Measurements from ENCODE around the gene KIAA1671. TPM values are rescaled to one million over a fixed set of nuclear protein-coding genes. Genes with fewer than 3 reads are reported as not detected.

The KIAA1671 gene
- total RNA-seq, 1 experiment from 2014 or later: 12.8 TPM

DNA sequence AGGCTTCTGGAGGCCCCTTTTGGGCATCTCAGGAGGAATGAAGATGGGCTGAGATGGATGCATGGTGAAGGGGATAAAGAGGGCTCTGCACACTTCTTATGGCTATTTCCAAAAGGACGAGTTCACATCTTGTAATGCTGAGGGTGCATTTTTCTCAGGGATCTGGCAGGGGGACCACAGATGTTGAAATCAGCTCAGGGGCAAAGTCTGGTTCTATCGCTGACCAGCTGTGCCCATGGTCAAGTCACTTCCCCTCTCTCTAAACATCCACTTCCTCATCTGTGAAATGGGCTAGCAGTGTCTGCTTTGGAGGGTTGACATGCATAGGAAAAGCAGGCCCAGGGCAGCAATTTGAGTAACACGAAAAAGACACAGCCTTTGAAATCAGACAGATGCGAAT is 32.5 kb upstream of the KIAA1671 start:
- H3K4me1 ChIP-seq (ENCODE audit: insufficient read depth, low read length, poor library complexity, severe bottlenecking): no peaks in the 10 kb centered on the region
- no peak overlapping the region for H3K27ac ChIP-seq (ENCODE audit: low read depth, low read length, poor library complexity, severe bottlenecking)
- ChIA-PET CTCF (no interaction called here), POLR2A (ENCODE audit: low non-redundant PET) (no interaction called here)
- no peak overlapping the region for H3K4me3 ChIP-seq (ENCODE audit: low read depth, low read length, poor library complexity, severe bottlenecking)
- intact Hi-C loops (cut with micrococcal nuclease; ENCODE audit: unreplicated experiment): no loop called here
- no peaks in the 10 kb centered on the region for H3K27me3 ChIP-seq (replicated peaks; ENCODE audit: insufficient read depth, low read depth, low read length, poor library complexity)
- TF ChIP-seq EZH2 (IDR thresholded peaks at IDR 0.05; ENCODE audit: borderline replicate concordance, low read depth, low read length, poor library complexity, severe bottlenecking): no peak
- TF ChIP-seq, protein P1, sequence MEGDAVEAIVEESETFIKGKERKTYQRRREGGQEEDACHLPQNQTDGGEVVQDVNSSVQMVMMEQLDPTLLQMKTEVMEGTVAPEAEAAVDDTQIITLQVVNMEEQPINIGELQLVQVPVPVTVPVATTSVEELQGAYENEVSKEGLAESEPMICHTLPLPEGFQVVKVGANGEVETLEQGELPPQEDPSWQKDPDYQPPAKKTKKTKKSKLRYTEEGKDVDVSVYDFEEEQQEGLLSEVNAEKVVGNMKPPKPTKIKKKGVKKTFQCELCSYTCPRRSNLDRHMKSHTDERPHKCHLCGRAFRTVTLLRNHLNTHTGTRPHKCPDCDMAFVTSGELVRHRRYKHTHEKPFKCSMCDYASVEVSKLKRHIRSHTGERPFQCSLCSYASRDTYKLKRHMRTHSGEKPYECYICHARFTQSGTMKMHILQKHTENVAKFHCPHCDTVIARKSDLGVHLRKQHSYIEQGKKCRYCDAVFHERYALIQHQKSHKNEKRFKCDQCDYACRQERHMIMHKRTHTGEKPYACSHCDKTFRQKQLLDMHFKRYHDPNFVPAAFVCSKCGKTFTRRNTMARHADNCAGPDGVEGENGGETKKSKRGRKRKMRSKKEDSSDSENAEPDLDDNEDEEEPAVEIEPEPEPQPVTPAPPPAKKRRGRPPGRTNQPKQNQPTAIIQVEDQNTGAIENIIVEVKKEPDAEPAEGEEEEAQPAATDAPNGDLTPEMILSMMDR (conservative IDR thresholded peaks at IDR 0.05; ENCODE audit: low read depth, low read length): no peak
- BruUV-seq (replicated peaks): no TSS peak
- no peak for DNase-seq (ENCODE audit: low spot score)
- no peaks in the 10 kb centered on the region for H3K36me3 ChIP-seq (ENCODE audit: insufficient read depth, low read length, poor library complexity, severe bottlenecking)
- H3K9me3 ChIP-seq (ENCODE audit: low read depth, low read length, poor library complexity, severe bottlenecking): no peaks in the 10 kb centered on the region

DNA sequence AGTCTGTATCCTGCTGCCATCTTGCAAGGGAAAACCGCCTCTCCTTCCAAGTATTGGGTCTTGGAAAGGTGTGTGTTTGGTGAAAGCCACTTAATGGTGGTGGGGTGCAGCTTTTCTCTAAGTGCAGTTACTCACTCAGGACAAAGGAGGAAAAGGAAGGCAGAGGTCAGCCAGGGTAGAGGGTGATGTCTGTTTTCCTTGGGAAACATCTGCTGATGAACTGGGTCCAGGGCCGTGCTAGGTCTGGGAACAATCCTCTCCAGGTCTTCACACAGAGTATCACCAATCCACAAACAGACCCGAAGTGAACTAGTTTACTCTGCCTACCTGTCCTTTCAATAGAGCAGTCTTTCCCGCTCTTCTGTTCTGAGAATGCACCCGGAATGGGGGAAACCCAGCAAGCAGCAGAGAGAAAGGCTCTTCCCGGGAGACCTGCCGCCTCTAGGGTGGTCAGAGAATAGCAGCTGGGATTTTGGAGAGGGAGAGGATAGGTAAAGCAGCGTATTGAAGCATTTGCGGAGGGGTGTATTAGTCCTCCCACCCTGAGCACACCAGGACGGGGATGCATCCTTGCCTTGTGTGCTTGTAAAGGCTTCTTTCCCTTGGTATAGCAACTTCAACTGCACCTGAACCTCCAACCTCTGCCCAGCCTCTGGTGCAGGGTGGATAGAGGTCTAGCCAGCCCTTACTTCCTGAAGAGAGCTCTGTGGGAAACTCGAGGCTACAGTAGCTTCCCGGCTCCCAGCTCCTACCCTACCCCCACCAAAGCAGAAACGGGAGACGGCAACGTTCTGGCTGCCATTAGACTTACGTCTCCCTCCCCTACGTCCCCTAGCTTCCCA is 26.7 kb upstream of the KIAA1671 start:
- Histone ChIP-seq H3K27me3 (replicated peaks; ENCODE audit: insufficient read depth, low read depth, low read length, poor library complexity) (no peaks in the 10 kb centered on the region), H3K9me3 (ENCODE audit: low read depth, low read length, poor library complexity, severe bottlenecking) (no peaks in the 10 kb centered on the region), H3K36me3 (ENCODE audit: insufficient read depth, low read length, poor library complexity, severe bottlenecking) (no peaks in the 10 kb centered on the region), H3K4me1 (ENCODE audit: insufficient read depth, low read length, poor library complexity, severe bottlenecking) (no peaks in the 10 kb centered on the region), H3K27ac (ENCODE audit: low read depth, low read length, poor library complexity, severe bottlenecking) (no peak overlapping the region), H3K4me3 (ENCODE audit: low read depth, low read length, poor library complexity, severe bottlenecking) (no peak overlapping the region)
- ChIA-PET POLR2A (ENCODE audit: low non-redundant PET) (no interaction called here), CTCF (interaction anchor here (0.6 kb wide), 1 partner anchor 33 kb away, joined by 5 read pairs; no protein-coding TSS in a partner anchor)
- TF ChIP-seq, protein P1 (conservative IDR thresholded peaks at IDR 0.05; ENCODE audit: low read depth, low read length): no peak
- no peak for TF ChIP-seq EZH2 (IDR thresholded peaks at IDR 0.05; ENCODE audit: borderline replicate concordance, low read depth, low read length, poor library complexity, severe bottlenecking)
- intact Hi-C loops (cut with micrococcal nuclease; ENCODE audit: unreplicated experiment): no loop called here
- BruUV-seq (replicated peaks): no TSS peak
- no peak for DNase-seq (ENCODE audit: low spot score)

DNA sequence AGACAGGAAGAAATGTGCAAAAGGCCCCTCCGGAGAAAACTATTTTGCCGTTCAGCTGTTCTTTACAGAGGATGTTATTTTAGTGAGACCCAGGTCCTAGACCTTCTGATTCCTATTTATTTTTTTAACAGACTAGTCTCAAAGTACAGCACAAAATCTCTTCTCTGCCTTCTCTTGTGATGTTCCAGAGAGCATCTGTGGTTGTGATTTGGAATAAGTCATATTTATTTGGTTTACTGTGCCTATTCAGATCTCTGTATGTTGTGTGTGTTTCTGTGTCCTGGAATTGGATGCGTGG is 26.1 kb upstream of the KIAA1671 start:
- DNase-seq (ENCODE audit: low spot score): no peak
- no TSS peak for BruUV-seq (replicated peaks)
- Histone ChIP-seq H3K9me3 (ENCODE audit: low read depth, low read length, poor library complexity, severe bottlenecking) (no peaks in the 10 kb centered on the region), H3K36me3 (ENCODE audit: insufficient read depth, low read length, poor library complexity, severe bottlenecking) (no peaks in the 10 kb centered on the region), H3K27me3 (replicated peaks; ENCODE audit: insufficient read depth, low read depth, low read length, poor library complexity) (no peaks in the 10 kb centered on the region), H3K27ac (ENCODE audit: low read depth, low read length, poor library complexity, severe bottlenecking) (no peak overlapping the region), H3K4me1 (ENCODE audit: insufficient read depth, low read length, poor library complexity, severe bottlenecking) (no peaks in the 10 kb centered on the region), H3K4me3 (ENCODE audit: low read depth, low read length, poor library complexity, severe bottlenecking) (no peak overlapping the region)
- POLR2A ChIA-PET (ENCODE audit: low non-redundant PET): no interaction called here
- intact Hi-C loops (cut with micrococcal nuclease; ENCODE audit: unreplicated experiment): no loop called here
- no peak for TF ChIP-seq EZH2 (IDR thresholded peaks at IDR 0.05; ENCODE audit: borderline replicate concordance, low read depth, low read length, poor library complexity, severe bottlenecking)
- TF ChIP-seq, protein P1 (conservative IDR thresholded peaks at IDR 0.05; ENCODE audit: low read depth, low read length): no peak
- CTCF ChIA-PET: no interaction called here

All from A673 (cell line).